Breast epithelium (tissue), 4 donors: ENCODE results near the gene MINAR1. TPM values are rescaled to one million over a fixed set of nuclear protein-coding genes. Genes with fewer than 3 reads are reported as not detected.

ENCODE experiments used
- DNase-seq, 2 donors: peaks; one replicate each; pipeline ENCODE4 v3.0.0-alpha.2; 2019; ENCODE audit warnings: low spot score in 2 of 2
- H3K27ac ChIP-seq, 2 donors: fragments of 200-600 bp; sonication (generic) in 1 of 2; one replicate each; pipeline ENCODE4 v1.5.1; 2016 to 2019; ENCODE audit warnings: mild to moderate bottlenecking in 1 of 2
- H3K27me3 ChIP-seq, 2 donors: fragments of 200-600 bp; sonication (generic) in 1 of 2; one replicate each; pipeline versions ENCODE4 v1.5.1 to v1.6.0; 2017 to 2019; ENCODE audit warnings: control low read depth in 1 of 2, mild to moderate bottlenecking in 1 of 2
- H3K36me3 ChIP-seq: fragments of 200-600 bp; one replicate; pipeline ENCODE4 v1.5.1; 2019
- H3K4me1 ChIP-seq, 2 donors: fragments of 200-600 bp; sonication (generic); one replicate each; pipeline ENCODE4 v1.5.1; 2016 to 2019; ENCODE audit warnings: control low read depth in 1 of 2
- H3K4me3 ChIP-seq, 3 donors: fragments of 200-600 bp; sonication (generic); 1 replicate in 2 of 3; 2 replicates in 1 of 3; pipeline ENCODE4 v1.5.1; 2016 to 2019; ENCODE audit warnings: mild to moderate bottlenecking in 3 of 3, moderate library complexity in 2 of 3
- H3K9me3 ChIP-seq, 2 donors: fragments of 200-600 bp; sonication (generic) in 1 of 2; one replicate each; pipeline ENCODE4 v1.5.1; 2016 to 2019; ENCODE audit warnings: control low read depth in 1 of 2
- POLR2A ChIP-seq: fragments of 450-650 bp; IDR thresholded peaks from one replicate; pipeline ENCODE4 v1.6.1; 2016; ENCODE audit warnings: antibody characterized with exemption, mild to moderate bottlenecking, moderate library complexity
- POLR2AphosphoS5 ChIP-seq, 3 donors: sonication (generic); formaldehyde crosslinking; IDR thresholded peaks; one replicate each; pipeline ENCODE4 v1.6.1; 2017; ENCODE audit warnings: antibody characterized with exemption in 3 of 3
- intact Hi-C: fragments of 100-400 bp; cut with DNase I; formaldehyde crosslinking; loops from one replicate; pipeline ENCODE4 v1.15.1; 2023; ENCODE audit warnings: low total_unique reads
- total RNA-seq, 3 donors: library from RNA; depleted of rRNA; stranded (reverse); fragments of >200 nt; gene quantifications; one replicate each; pipeline ENCODE4 v1.1.0, GENCODE V29; 2016
- TF ChIP-seq, protein P1 (sequence below), 3 donors: fragments of 450-650 bp; IDR thresholded peaks; one replicate each; pipeline ENCODE4 v1.5.1; 2016 to 2017; ENCODE audit warnings: antibody characterized with exemption in 3 of 3, mild to moderate bottlenecking in 3 of 3, moderate library complexity in 3 of 3

MINAR1 gene
- total RNA-seq, 3 donors from 2014 or later, result 0.16 to 1.0 (median 0.66) TPM

DNA sequence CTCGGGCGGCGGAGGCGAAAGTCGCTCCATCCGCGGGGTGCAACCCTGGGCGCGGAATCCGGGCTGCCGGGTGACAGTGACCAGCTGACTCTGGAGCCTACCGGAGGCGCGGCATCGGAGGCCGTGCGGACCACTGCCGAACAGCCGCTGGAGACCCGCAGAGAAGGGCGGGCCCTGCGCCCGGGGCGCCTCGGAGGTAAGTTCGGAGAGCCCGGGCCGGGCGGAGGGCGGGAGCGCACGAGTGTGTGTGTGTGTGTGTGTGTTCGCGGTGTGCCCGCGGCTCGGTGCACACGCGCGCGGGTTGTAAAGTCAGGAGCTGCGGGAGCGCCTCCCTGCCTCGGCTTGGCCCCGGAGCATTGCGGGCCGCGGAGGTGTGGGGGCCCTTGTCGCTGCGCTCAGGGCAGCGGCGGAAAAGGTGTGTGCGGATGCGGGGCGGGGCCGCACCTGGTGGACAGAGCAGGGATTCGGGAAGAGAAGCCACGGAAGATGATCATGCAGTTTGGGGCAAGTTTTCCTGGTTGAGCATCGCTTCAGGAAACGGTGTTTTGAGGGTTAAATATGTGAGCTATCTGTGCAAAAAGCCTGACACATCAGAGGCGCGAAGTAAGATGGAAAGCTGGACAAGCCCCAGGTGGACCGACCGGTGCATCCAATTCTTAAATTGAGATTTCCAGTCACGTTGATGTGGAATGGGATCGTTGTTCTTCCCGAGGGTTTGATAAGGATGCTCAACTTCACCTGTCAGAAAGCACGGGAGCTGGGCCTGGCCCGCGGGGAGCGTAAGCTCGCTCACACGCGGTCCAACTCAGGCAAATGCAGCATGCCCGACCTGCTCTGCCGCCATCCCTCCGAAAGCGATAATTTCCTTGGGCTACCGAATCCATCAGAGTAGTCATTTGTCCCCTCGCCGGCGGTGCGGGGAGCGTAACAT, 474 bp downstream of the MINAR1 start:
- Histone ChIP-seq H3K9me3 (no peaks in the 10 kb centered on the region), H3K27me3 (peaks cover 0 to 44% of the 10 kb centered on the region in 2 donors), H3K4me1 (no peaks in the 10 kb centered on the region), H3K27ac (no peak overlapping the region), H3K4me3 (peak overlapping the region; percentile 45 to 65 (median 48)), H3K36me3 (no peaks in the 10 kb centered on the region)
- intact Hi-C loops, result no loop called here
- DNase-seq, result no peak
- TF ChIP-seq, protein P1, sequence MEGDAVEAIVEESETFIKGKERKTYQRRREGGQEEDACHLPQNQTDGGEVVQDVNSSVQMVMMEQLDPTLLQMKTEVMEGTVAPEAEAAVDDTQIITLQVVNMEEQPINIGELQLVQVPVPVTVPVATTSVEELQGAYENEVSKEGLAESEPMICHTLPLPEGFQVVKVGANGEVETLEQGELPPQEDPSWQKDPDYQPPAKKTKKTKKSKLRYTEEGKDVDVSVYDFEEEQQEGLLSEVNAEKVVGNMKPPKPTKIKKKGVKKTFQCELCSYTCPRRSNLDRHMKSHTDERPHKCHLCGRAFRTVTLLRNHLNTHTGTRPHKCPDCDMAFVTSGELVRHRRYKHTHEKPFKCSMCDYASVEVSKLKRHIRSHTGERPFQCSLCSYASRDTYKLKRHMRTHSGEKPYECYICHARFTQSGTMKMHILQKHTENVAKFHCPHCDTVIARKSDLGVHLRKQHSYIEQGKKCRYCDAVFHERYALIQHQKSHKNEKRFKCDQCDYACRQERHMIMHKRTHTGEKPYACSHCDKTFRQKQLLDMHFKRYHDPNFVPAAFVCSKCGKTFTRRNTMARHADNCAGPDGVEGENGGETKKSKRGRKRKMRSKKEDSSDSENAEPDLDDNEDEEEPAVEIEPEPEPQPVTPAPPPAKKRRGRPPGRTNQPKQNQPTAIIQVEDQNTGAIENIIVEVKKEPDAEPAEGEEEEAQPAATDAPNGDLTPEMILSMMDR (IDR thresholded peaks at IDR 0.05), result no peak
- TF ChIP-seq POLR2AphosphoS5 (IDR thresholded peaks at IDR 0.05), result no peak
- TF ChIP-seq POLR2A, result no peak

DNA sequence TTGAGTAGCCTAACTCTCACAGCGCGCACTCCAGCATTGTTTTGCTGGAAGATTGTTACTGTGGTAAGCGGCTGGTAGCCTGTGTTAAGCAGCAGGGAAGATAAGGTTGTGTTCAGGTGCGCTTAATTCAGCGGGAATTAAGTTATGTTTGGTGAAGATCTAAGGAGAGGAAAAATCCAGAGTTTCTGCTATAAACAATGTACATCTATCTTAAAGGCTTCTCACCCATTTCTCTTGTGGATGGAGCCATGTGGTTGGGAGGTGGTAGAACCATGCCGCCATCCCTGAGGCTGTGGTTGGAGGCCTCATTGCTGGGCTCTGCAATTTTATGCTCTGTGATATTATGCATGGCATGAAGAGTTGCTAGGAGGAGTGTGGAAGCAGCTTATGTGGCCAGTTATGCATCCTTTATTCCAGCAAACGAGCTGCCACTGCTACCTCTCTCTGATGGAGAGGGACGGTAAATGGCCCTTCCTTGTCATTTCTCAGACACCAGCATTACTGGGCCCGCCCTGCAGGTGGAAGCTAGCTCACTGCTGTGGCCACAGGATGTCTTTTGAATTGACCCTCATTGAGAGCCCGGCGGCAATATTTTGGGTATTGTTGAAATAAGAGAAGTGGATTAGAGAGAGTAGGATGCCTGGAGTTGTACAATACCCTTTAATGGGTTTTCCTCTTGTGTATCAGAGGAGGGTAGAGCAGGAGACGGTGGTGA, 1.3 kb downstream of the MINAR1 start:
- intact Hi-C loops, result no loop called here
- H3K27ac ChIP-seq, result no peak overlapping the region
- H3K27me3 ChIP-seq, result peaks cover 0 to 43% of the 10 kb centered on the region in 2 donors
- TF ChIP-seq POLR2AphosphoS5 (IDR thresholded peaks at IDR 0.05) (no peak), POLR2A (no peak)
- TF ChIP-seq, protein P1 (IDR thresholded peaks at IDR 0.05), result no peak
- H3K9me3 ChIP-seq, result no peaks in the 10 kb centered on the region
- no peaks in the 10 kb centered on the region for H3K36me3 ChIP-seq
- no peak for DNase-seq
- no peak overlapping the region for H3K4me3 ChIP-seq
- no peaks in the 10 kb centered on the region for H3K4me1 ChIP-seq

DNA sequence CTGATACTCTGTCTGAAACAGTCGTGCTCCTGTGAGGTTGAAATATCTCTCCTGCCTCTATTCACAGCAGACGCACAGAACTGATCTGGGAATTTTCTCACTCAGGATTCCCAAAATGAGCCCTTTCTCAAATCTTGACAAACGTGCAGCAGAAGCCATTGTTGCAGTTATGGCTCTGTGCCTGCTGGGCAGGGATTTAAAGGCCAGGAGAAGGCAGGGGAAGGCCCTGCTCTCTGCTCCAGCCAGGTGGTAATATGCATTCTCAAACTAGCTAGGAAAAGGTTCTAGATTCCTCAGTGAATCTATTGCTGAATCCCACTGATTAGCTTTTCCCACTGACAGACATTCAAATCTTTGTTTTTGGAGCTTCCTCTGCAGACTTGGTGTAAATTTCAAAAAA, 2.2 kb downstream of the MINAR1 start:
- no peak overlapping the region for H3K27ac ChIP-seq
- H3K4me3 ChIP-seq, result no peak overlapping the region
- no peak for TF ChIP-seq POLR2AphosphoS5 (IDR thresholded peaks at IDR 0.05)
- TF ChIP-seq, protein P1 (IDR thresholded peaks at IDR 0.05), result no peak
- no peak for TF ChIP-seq POLR2A
- no peak for DNase-seq
- peaks cover 0 to 36% of the 10 kb centered on the region in 2 donors for H3K27me3 ChIP-seq
- no peaks in the 10 kb centered on the region for H3K4me1 ChIP-seq
- H3K36me3 ChIP-seq, result no peaks in the 10 kb centered on the region
- H3K9me3 ChIP-seq, result no peaks in the 10 kb centered on the region
- intact Hi-C loops, result no loop called here

DNA sequence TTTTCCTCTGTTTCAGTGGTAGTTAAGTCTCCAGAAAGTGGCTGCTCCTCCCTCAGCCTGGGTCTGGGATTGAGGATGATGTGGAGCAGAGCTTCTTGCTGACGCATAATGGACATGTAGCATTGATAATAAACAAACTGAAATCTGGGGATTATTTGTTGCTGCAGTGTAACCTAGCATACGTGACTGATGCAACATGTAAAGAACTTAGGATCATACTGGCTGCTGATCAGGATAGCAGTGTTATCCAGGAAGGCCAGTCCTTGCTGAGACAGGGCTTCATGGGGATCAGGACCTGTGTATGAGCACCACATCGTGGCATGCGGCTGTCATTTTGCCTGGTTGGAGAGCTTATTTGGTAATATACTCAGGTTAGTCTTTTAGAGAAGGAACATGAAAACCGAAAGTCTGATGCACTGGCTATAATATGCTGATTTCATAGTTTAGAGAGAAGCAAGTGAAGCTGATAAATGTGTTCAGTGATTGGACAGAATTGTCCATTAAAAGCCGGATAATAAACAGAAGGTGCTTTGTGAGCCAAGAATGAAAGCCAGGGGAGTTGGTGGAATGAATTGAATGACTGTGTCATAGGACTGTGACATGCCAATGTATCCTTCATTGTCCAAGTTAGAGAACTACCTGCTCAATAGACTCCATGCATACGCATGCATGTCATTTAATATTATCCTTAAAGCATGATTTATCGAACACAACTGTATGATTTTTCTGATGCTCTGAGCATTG, 4.1 kb downstream of the MINAR1 start:
- no peak overlapping the region for H3K27ac ChIP-seq
- H3K27me3 ChIP-seq, result peaks cover 0 to 19% of the 10 kb centered on the region in 2 donors
- H3K9me3 ChIP-seq, result no peaks in the 10 kb centered on the region
- no peaks in the 10 kb centered on the region for H3K36me3 ChIP-seq
- DNase-seq, result no peak
- no peak for TF ChIP-seq POLR2A
- TF ChIP-seq, protein P1 (IDR thresholded peaks at IDR 0.05), result no peak
- intact Hi-C loops, result no loop called here
- H3K4me3 ChIP-seq, result no peak overlapping the region
- no peaks in the 10 kb centered on the region for H3K4me1 ChIP-seq
